Measurements from ENCODE around the gene UBASH3A.

UBASH3A gene

GRCh38 chr21:42381347-42381984, 22.2 kb upstream of the UBASH3A start:
- DNase-seq, result peak; percentile 39
- Histone ChIP-seq H3K4me1 (ENCODE audit: control insufficient read depth, insufficient read depth, low read depth, low read length) (peaks cover 3% of the 10 kb centered on the region), H3K4me3 (ENCODE audit: insufficient read depth in 1 of 2, low read depth in 1 of 2, low read length in 2 of 2) (no peak overlapping the region)

GRCh38 chr21:42382915-42383314, 20.8 kb upstream of the UBASH3A start:
- Histone ChIP-seq H3K36me3 (ENCODE audit: control insufficient read depth in 1 of 2, insufficient read depth in 2 of 2, low read depth in 1 of 2, low read length in 2 of 2) (peaks cover 0 to 3% of the 10 kb centered on the region in 2 experiments), H3K27me3 (ENCODE audit: control insufficient read depth in 1 of 2, insufficient read depth in 1 of 2, low read length in 2 of 2) (peaks cover 0 to 36% of the 10 kb centered on the region in 2 experiments), H3K27ac (ENCODE audit: low read length, poor library complexity, severe bottlenecking) (no peak overlapping the region), H2BK5ac (ENCODE audit: low read depth, low read length, poor library complexity, severe bottlenecking) (no peak overlapping the region), H4K91ac (ENCODE audit: low read length) (no peak overlapping the region), H3K18ac (ENCODE audit: low read depth in 1 of 2, low read length in 2 of 2) (no peak overlapping the region), H3K23ac (ENCODE audit: low read length in 2 of 2) (no peak overlapping the region), H2AFZ (ENCODE audit: low read depth, low read length) (no peak overlapping the region), H3K9me3 (ENCODE audit: control insufficient read depth, low read length) (peaks cover 7% of the 10 kb centered on the region), H4K8ac (ENCODE audit: low read length) (no peak overlapping the region), H3K4me3 (ENCODE audit: insufficient read depth in 1 of 2, low read depth in 1 of 2, low read length in 2 of 2) (no peak overlapping the region), H3K79me1 (replicated peaks; ENCODE audit: low read length, poor library complexity, severe bottlenecking) (no peaks in the 10 kb centered on the region), H3K4me1 (ENCODE audit: control insufficient read depth, insufficient read depth, low read depth, low read length) (peaks cover 11% of the 10 kb centered on the region), H3K4ac (ENCODE audit: low read depth in 1 of 2, low read length in 2 of 2) (no peak overlapping the region), H2AK5ac (ENCODE audit: low read length, severe bottlenecking) (no peak overlapping the region), H2BK15ac (ENCODE audit: low read depth, poor library complexity, severe bottlenecking) (no peak overlapping the region), H3K9ac (ENCODE audit: low read length) (no peak overlapping the region), H2BK120ac (ENCODE audit: low read depth, low read length) (no peak overlapping the region), H2BK12ac (ENCODE audit: low read length in 2 of 2) (no peak overlapping the region), H3K4me2 (ENCODE audit: low read length, poor library complexity, severe bottlenecking) (no peak overlapping the region), H3K14ac (ENCODE audit: low read length in 2 of 2) (no peak overlapping the region)
- DNase-seq, result no peak
- 84% methylated on average over 6 of the region's 6 CpGs for WGBS

More at GRCh38 chr21:42381347-42381984, 22.2 kb upstream of the UBASH3A start:
- Histone ChIP-seq H3K27me3 (ENCODE audit: control insufficient read depth in 1 of 2, insufficient read depth in 1 of 2, low read length in 2 of 2) (peaks cover 8 to 36% of the 10 kb centered on the region in 2 experiments), H2BK15ac (ENCODE audit: low read depth, poor library complexity, severe bottlenecking) (no peak overlapping the region), H3K9me3 (ENCODE audit: control insufficient read depth, low read length) (peaks cover 7% of the 10 kb centered on the region), H3K9ac (ENCODE audit: low read length) (no peak overlapping the region), H3K36me3 (ENCODE audit: control insufficient read depth in 1 of 2, insufficient read depth in 2 of 2, low read depth in 1 of 2, low read length in 2 of 2) (peaks cover 0 to 3% of the 10 kb centered on the region in 2 experiments), H3K18ac (ENCODE audit: low read depth in 1 of 2, low read length in 2 of 2) (no peak overlapping the region), H2BK120ac (ENCODE audit: low read depth, low read length) (no peak overlapping the region), H2AK5ac (ENCODE audit: low read length, severe bottlenecking) (no peak overlapping the region), H3K4me2 (ENCODE audit: low read length, poor library complexity, severe bottlenecking) (no peak overlapping the region), H3K27ac (ENCODE audit: low read length, poor library complexity, severe bottlenecking) (no peak overlapping the region), H3K23ac (ENCODE audit: low read length in 2 of 2) (no peak overlapping the region), H2BK12ac (ENCODE audit: low read length in 2 of 2) (no peak overlapping the region), H4K8ac (ENCODE audit: low read length) (no peak overlapping the region), H4K91ac (ENCODE audit: low read length) (no peak overlapping the region), H3K79me1 (replicated peaks; ENCODE audit: low read length, poor library complexity, severe bottlenecking) (no peaks in the 10 kb centered on the region), H2BK5ac (ENCODE audit: low read depth, low read length, poor library complexity, severe bottlenecking) (no peak overlapping the region), H2AFZ (ENCODE audit: low read depth, low read length) (no peak overlapping the region), H3K4ac (ENCODE audit: low read depth in 1 of 2, low read length in 2 of 2) (no peak overlapping the region), H3K14ac (ENCODE audit: low read length in 2 of 2) (no peak overlapping the region)
- no CpG with 5 or more reads among the region's 1 CpG for WGBS

- peaks cover 12% of the 10 kb centered on the region for H3K4me1 ChIP-seq (ENCODE audit: control insufficient read depth, insufficient read depth, low read depth, low read length)
- H3K4me2 ChIP-seq (ENCODE audit: low read length, poor library complexity, severe bottlenecking), result no peak overlapping the region
- H4K8ac ChIP-seq (ENCODE audit: low read length), result no peak overlapping the region
- H3K4ac ChIP-seq (ENCODE audit: low read depth in 1 of 2, low read length in 2 of 2), result no peak overlapping the region
- peaks cover 0 to 3% of the 10 kb centered on the region in 2 experiments for H3K36me3 ChIP-seq (ENCODE audit: control insufficient read depth in 1 of 2, insufficient read depth in 2 of 2, low read depth in 1 of 2, low read length in 2 of 2)
- H2BK12ac ChIP-seq (ENCODE audit: low read length in 2 of 2), result no peak overlapping the region
- H3K14ac ChIP-seq (ENCODE audit: low read length in 2 of 2), result no peak overlapping the region
- H3K4me3 ChIP-seq (ENCODE audit: insufficient read depth in 1 of 2, low read depth in 1 of 2, low read length in 2 of 2), result no peak overlapping the region
- 71% methylated on average over 6 of the region's 6 CpGs for WGBS
- H2AFZ ChIP-seq (ENCODE audit: low read depth, low read length), result no peak overlapping the region
- H2BK120ac ChIP-seq (ENCODE audit: low read depth, low read length), result no peak overlapping the region
- no peak overlapping the region for H2BK15ac ChIP-seq (ENCODE audit: low read depth, poor library complexity, severe bottlenecking)
- peaks cover 0 to 36% of the 10 kb centered on the region in 2 experiments for H3K27me3 ChIP-seq (ENCODE audit: control insufficient read depth in 1 of 2, insufficient read depth in 1 of 2, low read length in 2 of 2)
- H3K79me1 ChIP-seq (replicated peaks; ENCODE audit: low read length, poor library complexity, severe bottlenecking), result no peaks in the 10 kb centered on the region
- H3K9me3 ChIP-seq (ENCODE audit: control insufficient read depth, low read length), result peaks cover 7% of the 10 kb centered on the region
- DNase-seq, result no peak
- H2BK5ac ChIP-seq (ENCODE audit: low read depth, low read length, poor library complexity, severe bottlenecking), result no peak overlapping the region
- no peak overlapping the region for H2AK5ac ChIP-seq (ENCODE audit: low read length, severe bottlenecking)
- no peak overlapping the region for H3K18ac ChIP-seq (ENCODE audit: low read depth in 1 of 2, low read length in 2 of 2)
- no peak overlapping the region for H3K27ac ChIP-seq (ENCODE audit: low read length, poor library complexity, severe bottlenecking)
- no peak overlapping the region for H4K91ac ChIP-seq (ENCODE audit: low read length)
- no peak overlapping the region for H3K9ac ChIP-seq (ENCODE audit: low read length)
- no peak overlapping the region for H3K23ac ChIP-seq (ENCODE audit: low read length in 2 of 2)
Observed at GRCh38 chr21:42383331-42383730, 20.4 kb upstream of the UBASH3A start.

- 82% methylated on average over 7 of the region's 8 CpGs for WGBS
- H3K4me2 ChIP-seq (ENCODE audit: low read length, poor library complexity, severe bottlenecking), result no peak overlapping the region
- H3K9me3 ChIP-seq (ENCODE audit: control insufficient read depth, low read length), result peaks cover 7% of the 10 kb centered on the region
- H2BK12ac ChIP-seq (ENCODE audit: low read length in 2 of 2), result no peak overlapping the region
- H3K4me1 ChIP-seq (ENCODE audit: control insufficient read depth, insufficient read depth, low read depth, low read length), result peaks cover 17% of the 10 kb centered on the region
- peaks cover 0 to 38% of the 10 kb centered on the region in 2 experiments for H3K27me3 ChIP-seq (ENCODE audit: control insufficient read depth in 1 of 2, insufficient read depth in 1 of 2, low read length in 2 of 2)
- no peak overlapping the region for H4K8ac ChIP-seq (ENCODE audit: low read length)
- H3K79me1 ChIP-seq (replicated peaks; ENCODE audit: low read length, poor library complexity, severe bottlenecking), result no peaks in the 10 kb centered on the region
- H3K23ac ChIP-seq (ENCODE audit: low read length in 2 of 2), result no peak overlapping the region
- H2BK15ac ChIP-seq (ENCODE audit: low read depth, poor library complexity, severe bottlenecking), result no peak overlapping the region
- H3K18ac ChIP-seq (ENCODE audit: low read depth in 1 of 2, low read length in 2 of 2), result no peak overlapping the region
- H4K91ac ChIP-seq (ENCODE audit: low read length), result no peak overlapping the region
- H3K36me3 ChIP-seq (ENCODE audit: control insufficient read depth in 1 of 2, insufficient read depth in 2 of 2, low read depth in 1 of 2, low read length in 2 of 2), result peaks cover 0 to 3% of the 10 kb centered on the region in 2 experiments
- H3K4ac ChIP-seq (ENCODE audit: low read depth in 1 of 2, low read length in 2 of 2), result no peak overlapping the region
- H3K27ac ChIP-seq (ENCODE audit: low read length, poor library complexity, severe bottlenecking), result no peak overlapping the region
- no peak overlapping the region for H3K4me3 ChIP-seq (ENCODE audit: insufficient read depth in 1 of 2, low read depth in 1 of 2, low read length in 2 of 2)
- no peak overlapping the region for H2AK5ac ChIP-seq (ENCODE audit: low read length, severe bottlenecking)
- no peak overlapping the region for H3K14ac ChIP-seq (ENCODE audit: low read length in 2 of 2)
- DNase-seq, result no peak
- no peak overlapping the region for H2BK120ac ChIP-seq (ENCODE audit: low read depth, low read length)
- H3K9ac ChIP-seq (ENCODE audit: low read length), result no peak overlapping the region
- H2BK5ac ChIP-seq (ENCODE audit: low read depth, low read length, poor library complexity, severe bottlenecking), result no peak overlapping the region
- no peak overlapping the region for H2AFZ ChIP-seq (ENCODE audit: low read depth, low read length)
Observed at GRCh38 chr21:42384156-42384945, 19.4 kb upstream of the UBASH3A start.
